KMS-11 (cell line): Measurements from ENCODE around the gene CFAP107.

Experiments used
- H2AFZ ChIP-seq: fragments of 200-600 bp; sonication (generic); 2 replicates; pipeline ENCODE4 v1.6.1; 2016; ENCODE audit warnings: antibody characterized with exemption, mixed run types, low read depth
- H3K27ac ChIP-seq: fragments of 200-600 bp; sonication (generic); 2 replicates; pipeline ENCODE4 v1.6.1; 2016; ENCODE audit warnings: mild to moderate bottlenecking, mixed run types
- H3K27me3 ChIP-seq: fragments of 200-600 bp; sonication (generic); 2 replicates; pipeline ENCODE4 v1.6.1; 2017; ENCODE audit warnings: mild to moderate bottlenecking, low read depth, mixed run types, moderate library complexity; ENCODE audit not compliant: insufficient read depth
- H3K36me3 ChIP-seq: fragments of 200-600 bp; sonication (generic); 2 replicates; pipeline ENCODE4 v1.6.1; 2017; ENCODE audit warnings: mild to moderate bottlenecking, mixed run types; ENCODE audit not compliant: insufficient read depth
- H3K4me1 ChIP-seq: fragments of 200-600 bp; sonication (generic); 2 replicates; pipeline ENCODE4 v1.6.1; 2016; ENCODE audit warnings: mild to moderate bottlenecking, low read depth, mixed run types; ENCODE audit not compliant: poor library complexity, severe bottlenecking
- H3K4me2 ChIP-seq: fragments of 200-600 bp; sonication (generic); 2 replicates; pipeline ENCODE4 v1.7.0; 2016; ENCODE audit warnings: mild to moderate bottlenecking, mixed run types
- H3K4me3 ChIP-seq: fragments of 200-600 bp; sonication (generic); IDR thresholded peaks from 2 replicates; pipeline ENCODE4 v1.6.1; 2017; ENCODE audit warnings: low read depth, low read length, mixed read lengths; ENCODE audit not compliant: insufficient read depth
- H3K79me2 ChIP-seq: fragments of 200-600 bp; sonication (generic); 2 replicates; pipeline ENCODE4 v1.6.1; 2016; ENCODE audit warnings: low read depth, mixed run types; ENCODE audit not compliant: insufficient read depth
- H3K9ac ChIP-seq: fragments of 200-600 bp; sonication (generic); 2 replicates; pipeline ENCODE4 v1.6.1; 2016; ENCODE audit warnings: mild to moderate bottlenecking, mixed run types
- H4K20me1 ChIP-seq: fragments of 200-600 bp; sonication (generic); 2 replicates; pipeline ENCODE4 v1.6.1; 2016; ENCODE audit warnings: mild to moderate bottlenecking, mixed run types; ENCODE audit not compliant: insufficient read depth
- CTCF ChIP-seq: fragments of 200-600 bp; sonication (generic); conservative IDR thresholded peaks from 2 replicates; pipeline ENCODE4 v1.6.1; 2017; ENCODE audit warnings: low read depth, mild to moderate bottlenecking, antibody characterized with exemption, low read length, moderate library complexity, mixed read lengths

The CFAP107 gene

GRCh38 chr1:12769976-12770505 lies 24.0 kb downstream of the CFAP107 start:
- no peak for TF ChIP-seq CTCF
- no peak overlapping the region for H3K4me3 ChIP-seq
- H3K36me3 ChIP-seq, result no peaks in the 10 kb centered on the region
- H3K9ac ChIP-seq, result no peak overlapping the region
- no peak overlapping the region for H3K27ac ChIP-seq
- no peak overlapping the region for H2AFZ ChIP-seq
- H4K20me1 ChIP-seq, result no peaks in the 10 kb centered on the region
- peaks cover 22% of the 10 kb centered on the region; the same call in 1 of the 2 replicates for H3K27me3 ChIP-seq
- H3K4me1 ChIP-seq, result no peaks in the 10 kb centered on the region
- H3K4me2 ChIP-seq, result no peak overlapping the region
- no peaks in the 10 kb centered on the region for H3K79me2 ChIP-seq

- Histone ChIP-seq H3K4me2 (no peak overlapping the region), H3K9ac (no peak overlapping the region), H3K27me3 (peaks cover 22% of the 10 kb centered on the region; the same call in 1 of the 2 replicates), H3K27ac (no peak overlapping the region), H2AFZ (no peak overlapping the region), H3K4me1 (no peaks in the 10 kb centered on the region), H3K79me2 (no peaks in the 10 kb centered on the region), H4K20me1 (no peaks in the 10 kb centered on the region), H3K4me3 (no peak overlapping the region), H3K36me3 (no peaks in the 10 kb centered on the region)
- no peak for TF ChIP-seq CTCF
Observed at GRCh38 chr1:12770620-12771019, 24.6 kb downstream of the CFAP107 start.

DNA sequence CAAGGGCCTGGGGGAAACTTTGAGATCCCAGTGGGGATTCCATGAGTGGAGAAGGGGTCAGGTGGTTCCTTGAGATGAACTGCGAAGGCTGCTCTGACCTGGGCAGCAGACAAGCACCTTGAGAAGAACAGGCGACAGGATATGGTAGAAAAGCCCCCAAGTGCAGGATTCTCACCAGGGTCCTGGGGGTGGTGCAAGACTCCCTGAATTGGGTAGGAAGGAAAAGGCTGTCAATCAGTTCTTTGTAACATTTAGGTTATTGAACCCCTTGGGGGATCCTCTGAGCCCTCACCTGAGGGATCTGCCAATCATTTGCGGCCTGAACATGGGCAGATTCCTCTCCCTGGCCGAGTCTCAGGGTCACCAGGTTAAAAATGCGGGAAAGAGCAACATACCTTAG lies 25.2 kb downstream of the CFAP107 start:
- no peaks in the 10 kb centered on the region for H4K20me1 ChIP-seq
- no peak overlapping the region for H3K27ac ChIP-seq
- peaks cover 23% of the 10 kb centered on the region; the same call in 1 of the 2 replicates for H3K27me3 ChIP-seq
- H3K9ac ChIP-seq, result no peak overlapping the region
- no peak overlapping the region for H3K4me3 ChIP-seq
- H3K79me2 ChIP-seq, result no peaks in the 10 kb centered on the region
- no peaks in the 10 kb centered on the region for H3K36me3 ChIP-seq
- H3K4me1 ChIP-seq, result no peaks in the 10 kb centered on the region
- TF ChIP-seq CTCF, result no peak
- H3K4me2 ChIP-seq, result no peak overlapping the region
- H2AFZ ChIP-seq, result no peak overlapping the region

GRCh38 chr1:12772520-12772919 lies 26.5 kb downstream of the CFAP107 start:
- H3K27me3 ChIP-seq, result peaks cover 31% of the 10 kb centered on the region; the same call in 1 of the 2 replicates
- H3K36me3 ChIP-seq, result no peaks in the 10 kb centered on the region
- H3K4me2 ChIP-seq, result no peak overlapping the region
- no peak for TF ChIP-seq CTCF
- H3K4me3 ChIP-seq, result no peak overlapping the region
- no peaks in the 10 kb centered on the region for H3K4me1 ChIP-seq
- H3K79me2 ChIP-seq, result no peaks in the 10 kb centered on the region
- no peak overlapping the region for H2AFZ ChIP-seq
- no peak overlapping the region for H3K27ac ChIP-seq
- no peak overlapping the region for H3K9ac ChIP-seq
- no peaks in the 10 kb centered on the region for H4K20me1 ChIP-seq
